ENCODE data around the gene PDZD2. TPM values are rescaled to one million over a fixed set of nuclear protein-coding genes. Genes with fewer than 3 reads are reported as not detected.
"Not testable (repeated sequence)": the region's sequence is repeated elsewhere in the genome, so short reads cannot be mapped to it uniquely, and the experiment has no call there.

Gene PDZD2
- total RNA-seq, 1 donor from 2014 or later = 23.3 TPM

DNA sequence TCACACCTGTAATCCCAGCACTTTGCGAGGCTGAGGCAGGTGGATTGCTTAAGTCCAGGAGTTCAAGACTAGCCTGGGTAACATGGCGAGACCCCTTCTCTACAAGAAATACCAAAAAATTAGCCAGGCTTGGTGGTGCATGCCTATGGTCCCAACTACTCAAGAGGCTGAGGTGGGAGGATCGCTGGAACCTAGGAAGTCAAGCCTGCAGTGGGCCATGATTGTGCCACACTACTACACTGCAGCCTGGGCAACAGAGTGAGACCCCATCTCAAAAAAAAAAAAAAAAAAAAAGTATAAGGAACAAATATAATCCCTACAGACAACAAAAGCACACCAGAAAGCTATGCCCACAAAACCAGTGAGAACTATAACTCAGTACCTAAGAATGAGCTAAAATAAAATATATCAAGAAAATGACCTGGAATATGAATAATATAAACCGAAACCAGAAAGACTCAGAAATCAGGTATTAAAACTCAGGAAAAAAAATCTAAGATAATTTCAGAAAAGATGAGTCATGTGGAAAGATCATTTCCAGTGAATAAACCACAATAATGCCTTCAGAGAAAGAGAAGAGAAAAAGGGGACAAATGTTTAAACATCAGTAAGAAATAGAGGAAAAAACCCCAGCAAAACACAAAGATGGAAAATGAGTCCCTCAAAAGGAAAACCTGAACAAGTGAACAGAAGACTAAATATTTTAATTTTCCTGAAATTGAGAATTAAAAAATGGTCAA lies 477.8 kb downstream of the PDZD2 start:
- no peak overlapping the region for H3K4me3 Mint-ChIP-seq (ENCODE audit: unreplicated experiment)
- no peak overlapping the region for H3K27ac Mint-ChIP-seq (ENCODE audit: unreplicated experiment)
- DNase-seq = no peak
- peaks cover 6% of the 10 kb centered on the region for H3K4me1 Mint-ChIP-seq (ENCODE audit: low read depth, unreplicated experiment)
- H3K9me3 Mint-ChIP-seq (ENCODE audit: unreplicated experiment) = no peaks in the 10 kb centered on the region
- peaks cover 5% of the 10 kb centered on the region for H3K27me3 Mint-ChIP-seq (ENCODE audit: unreplicated experiment)
- H3K36me3 Mint-ChIP-seq (ENCODE audit: unreplicated experiment) = peaks cover 5% of the 10 kb centered on the region
- TF ChIP-seq CTCF (IDR thresholded peaks at IDR 0.05; ENCODE audit: partially characterized antibody, unreplicated experiment) = no peak

DNA sequence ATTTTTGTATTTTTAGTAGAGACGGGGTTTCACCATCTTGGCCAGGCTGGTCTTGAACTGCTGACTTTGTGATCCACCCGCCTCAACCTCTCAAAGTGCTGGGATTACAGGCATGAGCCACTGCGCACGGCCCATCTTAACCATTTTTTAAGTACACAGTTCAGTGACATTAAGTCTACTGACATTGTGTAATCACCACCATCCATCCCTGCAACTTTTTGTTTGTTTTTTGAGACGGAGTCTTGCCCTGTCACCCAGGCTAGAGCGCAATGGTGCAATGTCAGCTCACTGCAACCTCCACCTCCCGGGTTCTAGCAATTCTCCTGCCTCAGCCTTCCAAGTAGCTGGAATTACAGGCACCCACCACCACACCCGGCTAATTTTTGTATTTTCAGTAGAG lies 480.0 kb downstream of the PDZD2 start:
- not testable (repeated sequence) for H3K9me3 Mint-ChIP-seq (ENCODE audit: unreplicated experiment); H3K27ac Mint-ChIP-seq (ENCODE audit: unreplicated experiment); H3K4me3 Mint-ChIP-seq (ENCODE audit: unreplicated experiment); H3K36me3 Mint-ChIP-seq (ENCODE audit: unreplicated experiment); H3K27me3 Mint-ChIP-seq (ENCODE audit: unreplicated experiment); DNase-seq; H3K4me1 Mint-ChIP-seq (ENCODE audit: low read depth, unreplicated experiment)

- no peaks in the 10 kb centered on the region for H3K27me3 Mint-ChIP-seq (ENCODE audit: unreplicated experiment)
- peaks cover 5% of the 10 kb centered on the region for H3K36me3 Mint-ChIP-seq (ENCODE audit: unreplicated experiment)
- no peak overlapping the region for H3K27ac Mint-ChIP-seq (ENCODE audit: unreplicated experiment)
- H3K4me1 Mint-ChIP-seq (ENCODE audit: low read depth, unreplicated experiment) = peaks cover 5% of the 10 kb centered on the region
- no peak overlapping the region for H3K4me3 Mint-ChIP-seq (ENCODE audit: unreplicated experiment)
- no peak for DNase-seq
- H3K9me3 Mint-ChIP-seq (ENCODE audit: unreplicated experiment) = peaks cover 2% of the 10 kb centered on the region
- no peak for TF ChIP-seq CTCF (IDR thresholded peaks at IDR 0.05; ENCODE audit: partially characterized antibody, unreplicated experiment)
Observed at GRCh38 chr5:32123058-32123805, 484.3 kb downstream of the PDZD2 start.

GRCh38 chr5:32123889-32124676 lies 485.2 kb downstream of the PDZD2 start:
- Mint-ChIP-seq H3K27ac (ENCODE audit: unreplicated experiment) (no peak overlapping the region), H3K4me3 (ENCODE audit: unreplicated experiment) (no peak overlapping the region), H3K27me3 (ENCODE audit: unreplicated experiment) (peaks cover 2% of the 10 kb centered on the region), H3K9me3 (ENCODE audit: unreplicated experiment) (peaks cover 2% of the 10 kb centered on the region), H3K36me3 (ENCODE audit: unreplicated experiment) (peaks cover 5% of the 10 kb centered on the region), H3K4me1 (ENCODE audit: low read depth, unreplicated experiment) (peaks cover 5% of the 10 kb centered on the region)
- DNase-seq = no peak
- no peak for TF ChIP-seq CTCF (IDR thresholded peaks at IDR 0.05; ENCODE audit: partially characterized antibody, unreplicated experiment)

DNA sequence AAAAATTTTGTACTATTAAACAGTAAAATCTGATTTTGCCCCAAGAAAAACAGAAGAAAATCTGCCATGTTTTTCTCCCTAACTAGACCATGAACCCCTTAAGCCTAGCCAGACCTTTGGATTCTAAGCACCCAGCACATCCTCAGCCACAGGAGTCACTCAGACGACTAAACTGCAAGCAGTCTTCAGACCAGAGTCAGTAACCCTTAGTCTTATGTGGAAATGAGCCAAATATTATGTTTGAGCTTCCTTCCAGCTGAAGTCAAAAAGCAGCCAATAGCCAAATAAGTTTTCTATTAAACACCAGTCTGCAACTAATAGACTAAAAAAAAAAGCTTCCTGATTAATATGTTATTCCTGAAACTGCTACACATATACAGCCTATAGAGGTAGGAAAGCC lies 487.8 kb downstream of the PDZD2 start:
- no peak for TF ChIP-seq CTCF (IDR thresholded peaks at IDR 0.05; ENCODE audit: partially characterized antibody, unreplicated experiment)
- peaks cover 4% of the 10 kb centered on the region for H3K4me1 Mint-ChIP-seq (ENCODE audit: low read depth, unreplicated experiment)
- DNase-seq = no peak
- H3K4me3 Mint-ChIP-seq (ENCODE audit: unreplicated experiment) = no peak overlapping the region
- H3K9me3 Mint-ChIP-seq (ENCODE audit: unreplicated experiment) = peaks cover 2% of the 10 kb centered on the region
- no peak overlapping the region for H3K27ac Mint-ChIP-seq (ENCODE audit: unreplicated experiment)
- no peaks in the 10 kb centered on the region for H3K36me3 Mint-ChIP-seq (ENCODE audit: unreplicated experiment)
- peaks cover 2% of the 10 kb centered on the region for H3K27me3 Mint-ChIP-seq (ENCODE audit: unreplicated experiment)

Data from glutamatergic neuron (in vitro differentiated cells).